ENCODE results near the gene NPLOC4.

DNA sequence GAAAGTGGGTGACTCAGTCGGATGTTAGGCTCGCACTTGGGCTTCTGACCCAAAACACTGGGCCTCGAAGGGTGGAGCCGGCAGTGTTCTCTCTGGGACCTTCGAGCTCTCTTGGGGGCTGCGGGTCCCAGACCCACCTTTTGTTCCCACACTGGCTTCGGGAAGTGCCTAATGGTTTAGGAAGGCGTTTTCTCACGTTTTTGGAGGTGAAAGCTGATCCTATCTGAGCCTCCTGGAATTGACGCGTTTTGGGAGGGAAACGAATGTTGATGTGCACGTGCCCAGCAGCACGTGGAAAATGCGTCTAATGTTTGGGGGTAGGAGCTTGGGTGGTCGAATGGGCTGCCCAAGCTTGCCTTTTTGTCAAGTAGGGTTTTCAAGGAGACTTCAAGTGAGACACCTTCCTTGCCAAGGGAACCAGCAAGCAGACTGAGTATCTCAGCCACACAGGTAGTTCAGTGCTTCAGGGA is 47.6 kb upstream of the NPLOC4 start:
- TF ChIP-seq, protein P1, sequence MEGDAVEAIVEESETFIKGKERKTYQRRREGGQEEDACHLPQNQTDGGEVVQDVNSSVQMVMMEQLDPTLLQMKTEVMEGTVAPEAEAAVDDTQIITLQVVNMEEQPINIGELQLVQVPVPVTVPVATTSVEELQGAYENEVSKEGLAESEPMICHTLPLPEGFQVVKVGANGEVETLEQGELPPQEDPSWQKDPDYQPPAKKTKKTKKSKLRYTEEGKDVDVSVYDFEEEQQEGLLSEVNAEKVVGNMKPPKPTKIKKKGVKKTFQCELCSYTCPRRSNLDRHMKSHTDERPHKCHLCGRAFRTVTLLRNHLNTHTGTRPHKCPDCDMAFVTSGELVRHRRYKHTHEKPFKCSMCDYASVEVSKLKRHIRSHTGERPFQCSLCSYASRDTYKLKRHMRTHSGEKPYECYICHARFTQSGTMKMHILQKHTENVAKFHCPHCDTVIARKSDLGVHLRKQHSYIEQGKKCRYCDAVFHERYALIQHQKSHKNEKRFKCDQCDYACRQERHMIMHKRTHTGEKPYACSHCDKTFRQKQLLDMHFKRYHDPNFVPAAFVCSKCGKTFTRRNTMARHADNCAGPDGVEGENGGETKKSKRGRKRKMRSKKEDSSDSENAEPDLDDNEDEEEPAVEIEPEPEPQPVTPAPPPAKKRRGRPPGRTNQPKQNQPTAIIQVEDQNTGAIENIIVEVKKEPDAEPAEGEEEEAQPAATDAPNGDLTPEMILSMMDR (IDR thresholded peaks at IDR 0.05) = no peak
- TF ChIP-seq POLR2AphosphoS5 (IDR thresholded peaks at IDR 0.05) = no peak

Data from stomach (tissue), 4 donors.